ENCODE data around the gene MAP2.
"Not testable (repeated sequence)": the region's sequence is repeated elsewhere in the genome, so short reads cannot be mapped to it uniquely, and the experiment has no call there.

The MAP2 gene

DNA sequence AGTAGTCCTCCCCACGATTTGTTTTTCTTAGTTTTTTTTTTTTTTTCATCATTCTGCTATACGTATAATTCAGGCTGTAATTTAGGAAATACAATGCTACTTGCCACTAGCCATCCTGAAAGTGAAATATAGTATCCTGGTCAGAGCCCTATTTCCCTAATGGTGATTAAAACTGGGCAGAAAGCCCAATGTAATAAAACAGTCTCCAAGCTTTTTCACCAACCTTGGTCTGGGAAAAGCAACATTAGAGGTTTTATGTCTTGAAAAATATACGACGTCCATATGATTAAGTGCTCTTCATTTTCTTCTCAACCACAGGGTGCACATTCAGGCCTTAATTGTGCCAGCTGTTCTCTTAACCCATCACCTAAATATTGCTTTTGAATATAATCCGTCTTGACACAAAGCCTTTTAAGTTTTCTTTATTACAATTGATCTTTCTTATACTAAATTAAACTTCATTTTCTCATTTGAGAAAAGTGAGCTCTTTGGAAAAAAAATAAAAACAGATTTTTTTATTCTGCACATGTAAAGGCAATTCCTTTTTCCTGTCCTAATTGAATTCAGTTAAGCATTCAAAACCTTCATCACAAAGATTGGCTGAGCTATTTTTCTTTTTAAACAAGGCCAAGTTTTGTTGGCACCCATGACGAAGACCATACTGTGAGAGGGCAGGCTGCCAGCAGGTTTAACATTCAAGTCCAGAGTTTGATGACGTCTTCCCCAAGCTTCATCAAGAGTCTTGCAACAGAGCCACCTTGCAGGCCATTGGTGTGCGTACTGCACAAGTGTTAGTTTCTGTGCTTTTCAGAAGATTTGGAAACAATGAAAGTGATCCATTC, 52.7 kb downstream of the MAP2 start:
- DNase-seq (ENCODE audit: low read depth): peak; percentile 23

GRCh38 chr2:209492296-209492695, 68.4 kb downstream of the MAP2 start:
- DNase-seq (ENCODE audit: low read depth): not testable (repeated sequence)

DNA sequence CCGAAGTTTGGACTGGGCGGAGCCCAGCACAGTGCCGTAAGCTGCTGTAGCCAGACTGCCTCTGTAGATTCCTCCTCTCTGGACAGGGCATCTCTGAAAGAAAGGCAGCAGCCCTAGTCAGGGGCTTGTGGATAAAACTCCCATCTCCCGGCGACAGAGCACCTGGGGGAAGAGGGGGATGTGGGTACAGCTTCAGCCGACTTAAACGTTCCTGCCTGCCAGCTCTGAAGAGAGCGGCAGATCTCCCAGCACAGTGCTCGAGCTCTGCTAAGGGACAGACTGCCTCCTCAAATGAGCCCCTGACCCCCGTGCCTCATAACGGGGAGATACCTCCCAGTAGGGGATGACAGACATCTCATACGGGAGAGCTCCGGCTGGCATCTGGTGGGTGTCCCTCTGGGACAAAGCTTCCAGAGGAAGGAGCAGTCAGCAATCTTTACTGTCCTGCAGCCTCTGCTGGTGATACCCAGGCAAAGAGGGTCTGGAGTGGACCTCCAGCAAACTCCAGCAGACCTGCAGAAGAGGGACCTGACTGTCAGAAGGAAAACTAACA, 71.3 kb downstream of the MAP2 start:
- not testable (repeated sequence) for DNase-seq (ENCODE audit: low read depth)

DNA sequence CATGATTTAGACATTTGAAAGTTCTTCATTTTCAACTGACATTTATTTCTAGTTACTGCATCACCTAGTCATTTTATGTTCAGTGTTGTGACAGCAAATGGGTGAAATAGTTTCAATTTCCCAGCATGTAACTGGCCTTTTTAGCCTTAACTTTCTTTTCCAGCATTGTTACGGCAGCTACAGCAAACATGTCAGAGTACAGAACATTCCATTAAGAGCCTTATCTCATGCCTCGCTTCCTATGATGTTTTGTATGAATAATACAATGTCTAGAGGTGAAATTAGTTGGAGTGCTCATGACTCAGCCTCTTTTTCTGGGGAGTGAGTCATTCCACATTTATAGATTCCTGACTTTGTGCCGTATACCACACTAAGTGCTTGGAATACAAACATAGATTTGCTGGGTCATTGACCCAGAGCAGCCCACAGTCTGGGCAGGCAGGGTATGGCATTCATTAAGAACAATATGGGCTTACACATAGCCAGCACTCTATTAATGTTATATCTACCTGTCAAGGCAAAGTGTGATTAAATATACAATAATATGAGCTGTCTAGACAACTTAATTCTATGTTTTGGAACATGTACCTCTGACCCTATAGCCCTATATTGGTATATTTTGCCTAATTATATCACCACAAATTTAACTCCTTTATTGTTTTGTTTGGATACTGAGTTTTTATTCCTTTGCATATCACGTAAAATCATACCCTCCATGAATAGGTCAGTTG, 72.2 kb downstream of the MAP2 start:
- peak; percentile 90 for DNase-seq (ENCODE audit: low read depth)

DNA sequence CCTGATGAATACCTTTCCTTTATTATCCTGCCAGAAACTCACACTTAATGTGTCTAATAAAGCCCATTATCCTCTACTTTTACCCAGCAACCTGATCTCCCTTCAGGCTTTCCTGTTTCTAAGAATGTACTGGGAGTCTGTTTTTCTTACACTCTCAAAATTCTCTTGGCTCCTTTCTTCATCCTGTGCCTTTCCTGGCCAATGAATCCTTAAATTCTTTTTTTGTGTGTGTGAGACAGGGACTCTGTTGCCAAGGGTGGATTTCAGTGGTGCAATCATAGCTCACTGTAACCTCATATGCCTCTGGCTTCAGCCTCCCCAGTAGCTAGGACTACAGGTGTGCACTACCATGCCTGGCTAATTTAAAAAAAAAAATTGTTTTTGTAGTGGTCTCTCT, 72.7 kb downstream of the MAP2 start:
- peak; percentile 34 for DNase-seq (ENCODE audit: low read depth)

- DNase-seq (ENCODE audit: low read depth): no peak
Observed at GRCh38 chr2:209498614-209499013, 74.8 kb downstream of the MAP2 start.

GRCh38 chr2:209499069-209499468, 75.2 kb downstream of the MAP2 start:
- DNase-seq (ENCODE audit: low read depth): no peak

DNA sequence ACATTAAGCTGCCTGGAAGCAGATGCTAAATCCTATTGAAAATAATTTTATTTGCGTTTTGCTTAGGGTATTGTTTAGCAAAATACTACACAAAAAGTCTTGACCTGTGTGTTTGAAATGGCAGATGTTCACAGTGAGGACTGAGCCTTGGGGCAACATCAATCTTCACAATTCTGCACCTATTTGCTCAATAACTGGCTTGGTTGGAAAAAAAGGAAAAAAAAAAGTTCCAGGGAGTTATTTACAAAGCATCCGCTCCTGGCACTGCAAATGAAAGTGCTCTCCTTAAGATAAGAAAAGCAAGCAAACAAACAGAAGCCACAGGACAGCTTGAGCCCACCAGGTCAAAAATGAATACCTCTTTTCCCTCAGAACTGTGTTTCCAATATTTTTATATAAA, 77.7 kb downstream of the MAP2 start:
- DNase-seq (ENCODE audit: low read depth): no peak

DNA sequence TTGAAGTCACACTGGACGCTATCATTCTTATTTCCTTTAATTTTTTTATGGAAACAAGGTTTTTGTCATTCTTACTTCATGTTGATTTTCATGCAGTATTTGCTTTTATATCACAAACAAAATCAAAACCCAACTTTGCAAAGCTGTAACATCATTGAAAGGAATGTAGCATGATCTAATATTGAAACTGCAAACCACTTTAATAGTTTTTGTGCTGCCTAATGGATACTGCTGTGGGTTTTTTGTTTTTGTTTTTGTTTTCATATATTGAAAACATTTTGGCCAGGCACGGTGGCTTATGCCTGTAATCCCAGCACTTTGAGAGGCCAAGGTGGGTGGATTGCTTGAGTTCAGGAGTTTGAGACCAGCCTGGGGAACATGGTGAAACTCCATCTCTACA, 81.6 kb downstream of the MAP2 start:
- DNase-seq (ENCODE audit: low read depth): no peak

DNA sequence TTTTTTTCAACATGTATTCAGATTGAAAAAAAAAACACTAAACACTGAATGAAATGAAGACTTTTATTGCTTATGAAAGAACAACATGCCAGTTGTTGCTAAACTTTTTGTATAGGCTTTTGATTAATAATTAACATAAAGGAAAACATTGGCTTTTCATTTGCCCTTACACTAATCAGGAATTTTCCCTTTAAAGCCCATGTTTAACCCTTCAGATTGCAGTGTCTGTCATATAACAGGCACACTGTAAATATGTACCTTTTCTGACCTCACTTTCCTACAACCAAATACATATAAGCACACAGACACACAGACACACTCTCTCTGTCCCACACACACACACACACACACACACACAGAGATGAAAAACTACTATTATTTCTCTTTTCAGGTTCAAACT, 84.4 kb downstream of the MAP2 start:
- DNase-seq (ENCODE audit: low read depth): no peak

- DNase-seq (ENCODE audit: low read depth): no peak
Observed at GRCh38 chr2:209511637-209512036, 87.8 kb downstream of the MAP2 start.

DNA sequence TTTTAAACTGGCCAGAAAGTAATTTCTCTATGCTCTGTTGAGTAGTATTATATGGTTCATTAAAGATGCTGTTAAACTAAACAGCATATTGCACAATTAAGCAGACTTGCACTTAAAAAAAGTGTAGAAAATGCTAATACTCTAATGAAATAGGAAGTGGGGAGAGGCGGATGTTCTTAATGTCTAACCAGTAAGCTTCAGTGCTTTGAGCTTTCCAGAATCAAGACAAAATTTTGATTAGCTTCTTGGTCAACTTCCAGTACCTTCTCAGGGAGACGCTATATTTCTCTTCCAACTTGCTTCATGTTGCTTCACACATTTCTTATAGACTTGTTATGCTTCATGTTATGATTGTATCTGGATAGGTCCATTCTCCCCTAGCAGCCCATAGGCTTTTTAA, 89.1 kb downstream of the MAP2 start:
- DNase-seq (ENCODE audit: low read depth): no peak

DNA sequence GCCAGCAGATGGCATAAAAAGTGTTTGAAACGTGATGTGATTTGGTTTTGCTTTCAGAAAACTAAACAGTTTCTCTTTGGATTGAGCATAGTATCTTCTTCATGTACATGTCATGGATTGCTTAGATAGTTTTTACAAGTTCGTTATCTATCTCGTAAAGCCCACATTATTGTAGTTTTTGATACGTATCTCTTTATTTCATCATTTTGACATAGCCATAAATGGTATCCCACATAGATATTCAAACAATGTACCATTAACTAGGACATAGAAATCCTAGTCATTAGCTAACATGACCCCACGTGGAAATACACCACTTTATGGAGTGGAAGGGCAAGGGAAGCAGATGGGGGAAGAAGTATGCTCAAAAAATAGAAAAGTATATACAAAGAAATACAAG, 93.6 kb downstream of the MAP2 start:
- no peak for DNase-seq (ENCODE audit: low read depth)

- no peak for DNase-seq (ENCODE audit: low read depth)
Observed at GRCh38 chr2:209519271-209519670, 95.4 kb downstream of the MAP2 start.

GRCh38 chr2:209519906-209520305, 96.1 kb downstream of the MAP2 start:
- DNase-seq (ENCODE audit: low read depth): no peak

GRCh38 chr2:209523041-209523740, 99.3 kb downstream of the MAP2 start:
- no peak for DNase-seq (ENCODE audit: low read depth)

- no peak for DNase-seq (ENCODE audit: low read depth)
Observed at GRCh38 chr2:209523867-209524266, 100.0 kb downstream of the MAP2 start.

- no peak for DNase-seq (ENCODE audit: low read depth)
Observed at GRCh38 chr2:209525331-209525730, 101.5 kb downstream of the MAP2 start.

DNA sequence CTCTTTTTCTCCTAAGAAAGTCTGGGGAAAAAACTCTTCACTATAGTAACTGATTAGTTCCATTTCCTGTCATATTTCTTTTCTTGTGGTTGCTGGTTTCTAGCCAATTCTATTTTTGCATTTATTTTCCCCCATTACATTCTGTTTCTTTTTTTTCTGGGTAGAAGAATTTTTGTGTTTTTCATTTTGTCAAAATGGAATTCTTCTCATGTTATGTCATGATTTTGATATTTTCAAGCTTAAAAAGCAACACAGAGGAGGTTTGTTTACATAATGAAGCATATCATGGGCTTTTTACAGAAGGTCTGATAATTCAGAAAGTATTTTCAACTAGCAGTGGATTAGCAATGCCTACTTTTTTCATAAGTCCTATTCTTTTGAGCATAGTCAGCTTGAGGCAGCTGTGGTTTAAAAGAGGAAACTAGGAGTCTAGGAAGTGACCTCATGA, 102.0 kb downstream of the MAP2 start:
- DNase-seq (ENCODE audit: low read depth): peak; percentile 71

DNA sequence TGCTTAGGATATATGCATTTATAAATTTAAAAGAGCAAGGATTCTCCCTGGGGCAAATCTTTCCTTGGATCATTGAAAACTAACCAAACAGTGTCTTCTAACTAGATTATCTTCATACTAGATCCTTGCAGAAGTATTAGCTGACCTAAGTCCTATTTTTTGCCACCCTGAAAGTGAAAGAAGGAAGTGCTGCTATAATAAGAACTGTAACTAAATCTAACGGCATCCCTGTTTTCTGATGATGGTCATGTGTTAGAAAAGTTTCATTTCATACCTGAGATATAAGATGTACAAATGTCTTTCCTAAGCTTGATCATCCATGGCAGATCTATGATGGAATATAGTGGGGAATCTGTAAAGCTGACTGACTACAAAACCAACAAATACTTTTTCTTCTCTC, 102.7 kb downstream of the MAP2 start:
- DNase-seq (ENCODE audit: low read depth): no peak

GRCh38 chr2:209529579-209529978, 105.7 kb downstream of the MAP2 start:
- DNase-seq (ENCODE audit: low read depth): no peak

GRCh38 chr2:209532321-209532720, 108.5 kb downstream of the MAP2 start:
- DNase-seq (ENCODE audit: low read depth): no peak

- no peak for DNase-seq (ENCODE audit: low read depth)
Observed at GRCh38 chr2:209533391-209533790, 109.5 kb downstream of the MAP2 start.

All from stromal cell of bone marrow (primary cell).